T-helper 17 cell (primary cell): ENCODE data around the gene CHI3L1. TPM values are rescaled to one million over a fixed set of nuclear protein-coding genes. Genes with fewer than 3 reads are reported as not detected.

Experiments used
- ATAC-seq: fragments of 150-1000 bp; cut with Tn5 transposase; 2 replicates; pipeline ENCODE4 v1.10.0; 2021; ENCODE audit warnings: mild to moderate bottlenecking, moderate library complexity
- DNase-seq, 3 donors: peaks; one replicate each; pipeline versions ENCODE4 v3.0.0 to v3.0.0-alpha.2; 2020 to 2021
- H3K9me3 ChIP-seq: one replicate; pipeline ENCODE4 v1.7.0; 2013; ENCODE audit warnings: low read length, mild to moderate bottlenecking; ENCODE audit not compliant: control insufficient read depth, poor library complexity, severe bottlenecking
- H3K27ac Mint-ChIP-seq: one replicate; pipeline ENCODE4 v1.8.0; 2022; ENCODE audit warnings: mild to moderate bottlenecking, moderate library complexity, mixed read lengths
- H3K27me3 Mint-ChIP-seq: one replicate; pipeline ENCODE4 v1.8.0; 2022; ENCODE audit warnings: mixed read lengths
- H3K36me3 Mint-ChIP-seq: one replicate; pipeline ENCODE4 v1.8.0; 2022; ENCODE audit warnings: low read depth, mixed read lengths
- H3K4me1 Mint-ChIP-seq: one replicate; pipeline ENCODE4 v1.8.0; 2022; ENCODE audit warnings: mild to moderate bottlenecking, mixed read lengths
- H3K4me3 Mint-ChIP-seq: one replicate; pipeline ENCODE4 v1.8.0; 2022; ENCODE audit warnings: mild to moderate bottlenecking, moderate library complexity, mixed read lengths
- total RNA-seq, 4 donors: library from RNA in 2 of 4; stranded (reverse) in 2 of 4; gene quantifications; one replicate each; pipeline ENCODE4 v1.2.3 and lab custom pipeline; 2022 to 2026

Gene CHI3L1
- total RNA-seq, 2 donors from 2014 or later: not detected

DNA sequence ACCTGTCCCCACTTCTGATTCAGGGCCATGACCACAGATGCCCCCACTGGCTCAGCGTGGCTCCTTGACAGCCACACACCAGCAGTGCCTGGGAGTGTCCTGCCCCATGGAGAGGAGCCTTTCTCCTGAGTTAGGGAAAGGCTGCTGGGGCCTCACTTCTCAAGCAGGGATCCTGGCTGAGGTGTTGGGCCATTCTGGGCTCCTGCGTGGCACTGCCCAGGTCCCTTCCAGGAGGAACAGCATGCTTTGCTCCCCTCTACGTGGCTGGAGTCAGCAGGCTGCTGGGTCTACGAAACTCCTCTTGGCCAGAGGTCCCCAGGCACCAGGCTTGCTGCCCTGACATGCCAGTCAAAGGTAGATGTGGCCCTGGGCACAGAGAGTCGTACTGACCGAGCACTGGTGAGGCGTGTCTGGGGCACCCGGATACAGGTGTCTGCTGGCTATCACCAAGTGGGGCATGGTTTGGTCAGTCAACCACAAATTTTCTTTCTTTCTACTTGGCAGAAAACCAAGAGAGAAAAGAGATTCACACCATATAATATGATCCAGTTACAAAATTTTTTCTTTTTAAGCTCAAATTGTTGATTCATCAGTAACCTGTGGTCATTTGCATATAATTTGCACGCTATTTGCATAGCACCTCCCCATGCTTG, 54.8 kb downstream of the CHI3L1 start:
- Mint-ChIP-seq H3K27ac (no peak overlapping the region), H3K27me3 (peaks cover 58% of the 10 kb centered on the region), H3K4me3 (no peak overlapping the region), H3K4me1 (peaks cover 15% of the 10 kb centered on the region), H3K36me3 (peaks cover 10% of the 10 kb centered on the region)
- ATAC-seq (no peak), DNase-seq (no peak)
- no peaks in the 10 kb centered on the region for H3K9me3 ChIP-seq

DNA sequence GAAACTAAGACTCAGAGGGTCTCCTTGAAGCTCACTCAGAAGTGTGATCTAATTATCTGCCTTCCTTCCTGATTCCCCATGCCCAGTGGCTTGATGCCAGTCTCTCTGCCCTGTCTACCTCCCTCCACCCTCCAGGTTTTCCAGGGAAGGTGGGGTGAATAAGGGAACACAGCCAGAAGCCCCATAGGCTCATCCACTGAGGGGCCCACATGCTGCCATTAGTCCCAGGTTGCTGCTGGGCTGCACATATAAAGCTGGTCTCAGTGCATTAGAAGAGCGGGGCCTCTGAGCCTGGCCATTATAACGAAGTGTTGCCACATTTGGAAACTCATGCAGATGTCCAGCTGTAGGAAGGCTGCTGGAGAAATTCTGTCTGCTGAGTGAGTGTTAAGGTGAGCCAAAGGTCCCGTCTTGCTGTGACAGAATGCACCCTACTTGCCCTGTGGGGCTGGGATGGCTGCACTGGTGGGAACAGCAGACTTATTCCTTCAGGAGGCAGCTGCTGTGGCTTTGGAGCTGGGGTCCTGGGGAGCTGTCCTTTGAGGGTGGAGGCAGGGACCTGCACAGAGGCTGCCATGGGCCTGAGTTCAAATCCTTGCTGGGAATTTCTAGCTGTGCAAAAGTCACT, 56.0 kb downstream of the CHI3L1 start:
- peaks cover 13% of the 10 kb centered on the region for H3K4me1 Mint-ChIP-seq
- no peak for DNase-seq
- H3K9me3 ChIP-seq: no peaks in the 10 kb centered on the region
- no peak for ATAC-seq
- H3K27me3 Mint-ChIP-seq: peaks cover 67% of the 10 kb centered on the region
- no peak overlapping the region for H3K4me3 Mint-ChIP-seq
- no peak overlapping the region for H3K27ac Mint-ChIP-seq
- peaks cover 10% of the 10 kb centered on the region for H3K36me3 Mint-ChIP-seq

DNA sequence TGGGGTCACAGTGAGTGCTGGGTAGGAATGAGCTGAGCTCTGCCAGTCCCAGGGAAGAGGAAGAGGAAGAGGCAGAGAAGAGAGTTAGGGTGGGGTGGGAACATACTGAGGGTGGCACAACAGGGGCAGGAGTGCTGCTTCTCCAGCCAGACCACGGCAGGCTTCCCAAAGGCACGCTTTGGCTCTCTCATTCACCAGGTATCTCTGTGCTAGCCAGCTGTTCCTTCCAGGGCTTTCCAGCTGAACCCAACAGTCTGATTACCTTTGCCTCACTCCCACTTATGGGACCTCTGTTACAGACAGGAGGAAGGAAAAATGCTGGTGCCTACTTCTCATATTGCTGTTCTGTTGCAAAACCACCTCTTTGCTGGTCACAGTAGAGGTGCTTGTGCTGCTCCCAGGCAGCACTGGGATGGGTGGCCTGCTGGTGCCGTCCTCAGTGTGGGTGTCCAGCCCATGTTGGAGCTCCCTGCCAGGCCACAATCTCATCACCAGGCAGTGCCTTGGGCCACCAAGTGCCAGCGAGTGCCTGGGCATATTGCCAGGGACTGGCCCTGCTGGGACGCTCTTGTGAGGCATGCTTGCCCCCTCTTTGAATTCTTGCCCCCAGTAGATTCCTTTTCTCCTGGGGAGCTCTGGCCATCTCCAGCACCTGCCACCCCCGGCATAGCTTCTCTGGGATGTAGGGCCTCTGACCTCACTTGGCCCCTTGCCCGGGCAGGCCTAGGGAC, 56.8 kb downstream of the CHI3L1 start:
- peaks cover 75% of the 10 kb centered on the region for H3K27me3 Mint-ChIP-seq
- no peak for ATAC-seq

More for the DNA sequence above, 56.8 kb downstream of the CHI3L1 start:
- DNase-seq: no peak
- no peaks in the 10 kb centered on the region for H3K9me3 ChIP-seq
- Mint-ChIP-seq H3K4me3 (no peak overlapping the region), H3K27ac (no peak overlapping the region), H3K4me1 (peaks cover 13% of the 10 kb centered on the region), H3K36me3 (peaks cover 10% of the 10 kb centered on the region)

Other genes starting within 250 kb of the CHI3L1 start
- 100 to 1,000 TPM in 1 of 2 donors, 10 to 100 TPM in 1; 65.8 to 126 TPM for gene ADIPOR1, start 228.4 kb downstream of the CHI3L1 start, total RNA-seq
- gene CYB5R1, start 219.4 kb downstream of the CHI3L1 start, total RNA-seq: 10 to 100 TPM; 41.6 to 42.4 TPM
- gene TMEM183A, start 179.3 kb downstream of the CHI3L1 start, total RNA-seq: 100 to 1,000 TPM; 118 to 130 TPM
- gene PPFIA4, start 160.2 kb downstream of the CHI3L1 start, total RNA-seq: 1 to 10 TPM in 1 of 2 donors, under 1 TPM in 1; 0.81 to 1.5 TPM
- not detected for gene MYOG, start 100.7 kb downstream of the CHI3L1 start, total RNA-seq
- under 1 TPM; 0.15 to 0.18 TPM for gene ADORA1, start 59.0 kb downstream of the CHI3L1 start, total RNA-seq
- not detected for gene MYBPH, start 10.9 kb downstream of the CHI3L1 start, total RNA-seq
- gene CHIT1, start 43.0 kb upstream of the CHI3L1 start, total RNA-seq: 1 to 10 TPM in 1 of 2 donors, under 1 TPM in 1; 0.13 to 1.0 TPM
- gene BTG2, start 118.8 kb upstream of the CHI3L1 start, total RNA-seq: 100 to 1,000 TPM; 584 to 606 TPM
- gene FMOD, start 164.4 kb upstream of the CHI3L1 start, total RNA-seq: not detected